Kidney tubule cell (primary cell): ENCODE data around the gene ZNF775.
"Not testable (repeated sequence)": the region's sequence is repeated elsewhere in the genome, so short reads cannot be mapped to it uniquely, and the experiment has no call there.

Experiments
- DNase-seq: peaks from one replicate; pipeline ENCODE4 v3.0.0-alpha.2; 2018; ENCODE audit warnings: low spot score

ZNF775 gene

GRCh38 chr7:150382123-150382843 lies 3.2 kb downstream of the ZNF775 start:
- no peak for DNase-seq

GRCh38 chr7:150382844-150383225 lies 3.7 kb downstream of the ZNF775 start:
- DNase-seq: no peak

- DNase-seq: no peak
Measured at GRCh38 chr7:150383710-150384397, 4.7 kb downstream of the ZNF775 start.

GRCh38 chr7:150384406-150385301 lies 5.5 kb downstream of the ZNF775 start:
- DNase-seq: no peak

- no peak for DNase-seq
Measured at GRCh38 chr7:150385302-150385723, 6.2 kb downstream of the ZNF775 start.

GRCh38 chr7:150385884-150386283 lies 6.8 kb downstream of the ZNF775 start:
- not testable (repeated sequence) for DNase-seq

GRCh38 chr7:150388306-150388705 lies 9.2 kb downstream of the ZNF775 start:
- no peak for DNase-seq

GRCh38 chr7:150388709-150389531 lies 9.8 kb downstream of the ZNF775 start:
- peak; percentile 60 for DNase-seq

GRCh38 chr7:150389532-150389816 lies 10.3 kb downstream of the ZNF775 start:
- DNase-seq: no peak

GRCh38 chr7:150390205-150390604 lies 11.1 kb downstream of the ZNF775 start:
- DNase-seq: no peak

- no peak for DNase-seq
Measured at GRCh38 chr7:150393325-150393724, 14.2 kb downstream of the ZNF775 start.

- DNase-seq: no peak
Measured at GRCh38 chr7:150396426-150396825, 17.3 kb downstream of the ZNF775 start.

GRCh38 chr7:150396851-150397260 lies 17.7 kb downstream of the ZNF775 start:
- no peak for DNase-seq

GRCh38 chr7:150397346-150398107 lies 18.4 kb downstream of the ZNF775 start:
- no peak for DNase-seq

- no peak for DNase-seq
Measured at GRCh38 chr7:150398108-150398964, 19.2 kb downstream of the ZNF775 start.

- DNase-seq: no peak
Measured at GRCh38 chr7:150398965-150399320, 19.8 kb downstream of the ZNF775 start.

- DNase-seq: no peak
Measured at GRCh38 chr7:150399421-150400007, 20.4 kb downstream of the ZNF775 start.

GRCh38 chr7:150400008-150400787 lies 21.1 kb downstream of the ZNF775 start:
- peak; percentile 87 for DNase-seq

- DNase-seq: no peak
Measured at GRCh38 chr7:150400788-150401423, 21.8 kb downstream of the ZNF775 start.
